Transverse colon (tissue), 4 donors: Measurements from ENCODE around the gene SUSD3. TPM values are rescaled to one million over a fixed set of nuclear protein-coding genes. Genes with fewer than 3 reads are reported as not detected.

Source experiments
- DNase-seq: peaks from one replicate; pipeline ENCODE4 v3.0.0-alpha.2; 2019
- H3K27ac ChIP-seq, 4 donors: fragments of 200-600 bp; sonication (generic); 2 replicates each; pipeline ENCODE4 v1.5.1; 2016 to 2018; ENCODE audit warnings: inconsistent platforms in 4 of 4
- H3K27me3 ChIP-seq: fragments of 200-600 bp; sonication (generic); 2 replicates; pipeline ENCODE4 v1.5.1; 2017; ENCODE audit warnings: inconsistent platforms
- H3K36me3 ChIP-seq, 4 donors: fragments of 200-600 bp; sonication (generic); 2 replicates each; pipeline ENCODE4 v1.5.1; 2017 to 2019; ENCODE audit warnings: inconsistent platforms in 4 of 4
- H3K4me1 ChIP-seq, 4 donors: fragments of 200-600 bp; sonication (generic); 2 replicates each; pipeline ENCODE4 v1.5.1; 2017 to 2020; ENCODE audit warnings: inconsistent platforms in 4 of 4
- H3K4me3 ChIP-seq, 4 donors: fragments of 200-600 bp; sonication (generic); 1 replicate in 1 of 4; 2 replicates in 3 of 4; pipeline versions ENCODE4 v1.5.1 to v1.6.1; 2017 to 2019; ENCODE audit warnings: inconsistent platforms in 4 of 4
- H3K9me3 ChIP-seq, 2 donors: fragments of 200-600 bp; sonication (generic); 2 replicates each; pipeline ENCODE4 v1.5.1; 2017 to 2019; ENCODE audit warnings: inconsistent platforms in 2 of 2
- CTCF ChIP-seq, 5 experiments: fragments of 200-600 bp in 3 of 5; fragments of 450-650 bp in 2 of 5; sonication (generic) in 3 of 5; IDR thresholded peaks; 1 replicate in 2 of 5; 2 replicates in 3 of 5; pipeline ENCODE4 v1.5.1; 2016 to 2017; ENCODE audit warnings: antibody characterized with exemption in 5 of 5, inconsistent platforms in 3 of 5, mild to moderate bottlenecking in 2 of 5, moderate library complexity in 1 of 5
- EP300 ChIP-seq: sonication (generic); formaldehyde crosslinking; IDR thresholded peaks from one replicate; pipeline ENCODE4 v1.6.1; 2017; ENCODE audit warnings: antibody characterized with exemption, low read depth
- POLR2A ChIP-seq: fragments of 450-650 bp; IDR thresholded peaks from one replicate; pipeline ENCODE4 v1.6.1; 2016; ENCODE audit warnings: antibody characterized with exemption, mild to moderate bottlenecking, moderate library complexity
- POLR2AphosphoS5 ChIP-seq, 3 donors: sonication (generic); formaldehyde crosslinking; IDR thresholded peaks; one replicate each; pipeline ENCODE4 v1.6.1; 2016; ENCODE audit warnings: antibody characterized with exemption in 3 of 3
- WGBS, 2 donors: methylation state at CpG; one replicate each; pipeline ENCODE4 v1.1.5; 2018; ENCODE audit warnings: low coverage in 1 of 2; 5-methylcytosine and 5-hydroxymethylcytosine counted together
- in situ Hi-C, 4 donors: fragments of 200-750 bp; cut with MboI; loops; one replicate each; pipeline versions ENCODE4 v1.15.0 to v1.15.1; 2017; ENCODE audit warnings: low sequenced_read_pairs in 3 of 4, low pct_ligation_motif_present in 1 of 4, low pct_unique_long_range_greater_than_20kb in 1 of 4
- intact Hi-C: fragments of 100-400 bp; cut with DNase I; formaldehyde crosslinking; loops from one replicate; pipeline ENCODE4 v1.15.1; 2023; ENCODE audit warnings: low total_unique reads
- total RNA-seq, 4 donors: library from RNA; depleted of rRNA; stranded (reverse); fragments of >200 nt; gene quantifications; one replicate each; pipeline ENCODE4 v1.1.0, GENCODE V29; 2016

SUSD3 gene
- total RNA-seq, 4 donors from 2014 or later = 1.9 to 2.7 TPM; not detected in 2

DNA sequence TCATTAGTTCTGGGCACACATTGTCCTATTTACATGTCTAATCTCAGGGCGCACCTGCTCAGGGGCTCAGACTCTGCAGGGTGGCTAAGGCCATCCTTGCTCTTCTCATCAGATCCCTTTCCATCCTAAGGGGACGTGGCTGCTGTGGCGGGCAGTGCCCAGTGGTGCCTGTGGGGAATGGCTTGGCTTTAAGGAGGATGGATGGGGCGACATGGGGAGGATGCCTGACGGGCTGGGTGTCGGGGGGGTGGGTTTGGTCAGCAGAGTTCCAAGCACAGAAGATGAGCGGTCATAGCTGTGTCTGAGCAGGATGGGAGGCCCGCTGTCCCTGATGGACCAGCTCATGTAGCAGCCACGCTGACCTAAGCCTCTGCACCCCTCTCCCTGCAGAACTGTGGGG, 40.9 kb upstream of the SUSD3 start:
- H3K9me3 ChIP-seq = no peaks in the 10 kb centered on the region
- H3K27ac ChIP-seq = no peak overlapping the region
- H3K27me3 ChIP-seq = no peaks in the 10 kb centered on the region
- H3K4me1 ChIP-seq = no peaks in the 10 kb centered on the region
- H3K36me3 ChIP-seq = no peaks in the 10 kb centered on the region
- intact Hi-C loops = no loop called here
- WGBS, 2 donors = 95% methylated on average over 9 of the region's 9 CpGs; no CpG with 5 or more reads in 1 of the 2 donors
- H3K4me3 ChIP-seq = no peak overlapping the region
- in situ Hi-C loops = loop anchor here in 1 of 4 donors (25.0 kb wide), 1 partner anchor 295 kb away; no protein-coding TSS in a partner anchor
- no peak for TF ChIP-seq EP300
- no peak for TF ChIP-seq CTCF (IDR thresholded peaks at IDR 0.05)
- TF ChIP-seq POLR2A = no peak
- no peak for TF ChIP-seq POLR2AphosphoS5 (IDR thresholded peaks at IDR 0.05)
- DNase-seq = no peak

- TF ChIP-seq EP300 = no peak
- TF ChIP-seq CTCF (IDR thresholded peaks at IDR 0.05) = no peak
- TF ChIP-seq POLR2AphosphoS5 (IDR thresholded peaks at IDR 0.05) = no peak
- TF ChIP-seq POLR2A = no peak
- DNase-seq = no peak
- H3K27ac ChIP-seq = no peak overlapping the region
- no peaks in the 10 kb centered on the region for H3K27me3 ChIP-seq
- no peak overlapping the region for H3K4me3 ChIP-seq
- no peaks in the 10 kb centered on the region for H3K9me3 ChIP-seq
- intact Hi-C loops (no loop called here), in situ Hi-C loops (loop anchor here in 1 of 4 donors (25.0 kb wide), 1 partner anchor 292 kb away; no protein-coding TSS in a partner anchor)
- no peaks in the 10 kb centered on the region for H3K36me3 ChIP-seq
- 80 to 93% methylated on average over 1 to 11 of the region's 11 CpGs for WGBS, 2 donors
- no peaks in the 10 kb centered on the region for H3K4me1 ChIP-seq
Measured at GRCh38 chr9:93020151-93020550, 38.4 kb upstream of the SUSD3 start.

- Histone ChIP-seq H3K9me3 (no peaks in the 10 kb centered on the region), H3K27ac (no peak overlapping the region), H3K4me3 (no peak overlapping the region), H3K4me1 (no peaks in the 10 kb centered on the region), H3K27me3 (no peaks in the 10 kb centered on the region), H3K36me3 (no peaks in the 10 kb centered on the region)
- TF ChIP-seq EP300 (no peak), CTCF (IDR thresholded peaks at IDR 0.05) (no peak), POLR2AphosphoS5 (IDR thresholded peaks at IDR 0.05) (no peak), POLR2A (no peak)
- intact Hi-C loops = no loop called here
- 82% methylated on average over 26 of the region's 27 CpGs; no CpG with 5 or more reads in 1 of the 2 donors for WGBS, 2 donors
- in situ Hi-C loops = loop anchor here in 1 of 4 donors (25.0 kb wide), 1 partner anchor 291 kb away; no protein-coding TSS in a partner anchor
- DNase-seq = no peak
Measured at GRCh38 chr9:93020771-93021670, 37.5 kb upstream of the SUSD3 start.

DNA sequence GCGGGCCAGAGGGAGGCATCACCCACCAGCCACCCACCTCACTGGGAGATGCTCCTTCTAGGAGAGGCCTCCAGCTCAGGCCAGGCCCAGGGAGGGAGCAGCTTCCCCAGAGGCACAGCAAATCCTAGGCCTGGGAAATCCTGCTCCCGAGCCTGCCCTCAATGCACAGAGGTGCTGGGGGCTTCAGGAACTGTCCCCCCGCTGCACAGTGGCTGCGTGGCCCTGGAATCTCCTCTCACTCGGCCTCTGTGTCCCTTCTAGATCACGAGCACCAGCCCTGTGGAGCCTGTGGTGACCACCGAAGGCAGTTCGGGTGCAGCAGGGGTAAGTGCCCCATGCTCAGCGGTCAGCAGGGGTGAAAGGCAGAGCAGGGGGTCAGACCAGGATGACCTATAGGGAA, 36.4 kb upstream of the SUSD3 start:
- intact Hi-C loops = no loop called here
- H3K36me3 ChIP-seq = no peaks in the 10 kb centered on the region

More for the DNA sequence above, 36.4 kb upstream of the SUSD3 start:
- no peaks in the 10 kb centered on the region for H3K4me1 ChIP-seq
- in situ Hi-C loops = loop anchor here in 1 of 4 donors (25.0 kb wide), 1 partner anchor 290 kb away; no protein-coding TSS in a partner anchor
- DNase-seq = no peak
- no peaks in the 10 kb centered on the region for H3K9me3 ChIP-seq
- no peak overlapping the region for H3K4me3 ChIP-seq
- no peak overlapping the region for H3K27ac ChIP-seq
- 100% methylated on average over 8 of the region's 9 CpGs; no CpG with 5 or more reads in 1 of the 2 donors for WGBS, 2 donors
- no peaks in the 10 kb centered on the region for H3K27me3 ChIP-seq
- TF ChIP-seq POLR2AphosphoS5 (IDR thresholded peaks at IDR 0.05) (no peak), CTCF (IDR thresholded peaks at IDR 0.05) (no peak)
